ENCODE data around the gene CLEC14A.

GRCh38 chr14:38285962-38286361 is 30.1 kb upstream of the CLEC14A start:
- TF ChIP-seq CTCF (IDR thresholded peaks at IDR 0.05) (no peak), POLR2AphosphoS5 (IDR thresholded peaks at IDR 0.05) (no peak)

Measured in transverse colon (tissue), 4 donors.